HG03565 (cell line): ENCODE measurements around the gene MAGI3.
"Not testable (repeated sequence)": the region's sequence is repeated elsewhere in the genome, so short reads cannot be mapped to it uniquely, and the experiment has no call there.

Experiments
- ATAC-seq: cut with Tn5 transposase; IDR thresholded peaks from one replicate; pipeline ENCODE4 v1.9.1; 2021; ENCODE audit warnings: mild to moderate bottlenecking, moderate library complexity; ENCODE audit not compliant: unreplicated experiment

MAGI3 gene

GRCh38 chr1:113396585-113396984, 6.3 kb downstream of the MAGI3 start:
- ATAC-seq, result no peak

- ATAC-seq, result no peak
Observed at GRCh38 chr1:113399062-113399583, 8.8 kb downstream of the MAGI3 start.

- ATAC-seq, result no peak
Observed at GRCh38 chr1:113401067-113401466, 10.8 kb downstream of the MAGI3 start.

- ATAC-seq, result no peak
Observed at GRCh38 chr1:113401728-113402127, 11.4 kb downstream of the MAGI3 start.

- ATAC-seq, result no peak
Observed at GRCh38 chr1:113403065-113403464, 12.8 kb downstream of the MAGI3 start.

- no peak for ATAC-seq
Observed at GRCh38 chr1:113405573-113405972, 15.3 kb downstream of the MAGI3 start.

- ATAC-seq, result not testable (repeated sequence)
Observed at GRCh38 chr1:113406149-113406548, 15.8 kb downstream of the MAGI3 start.

- ATAC-seq, result no peak
Observed at GRCh38 chr1:113409363-113409762, 19.0 kb downstream of the MAGI3 start.

GRCh38 chr1:113412020-113412419, 21.7 kb downstream of the MAGI3 start:
- not testable (repeated sequence) for ATAC-seq

- ATAC-seq, result no peak
Observed at GRCh38 chr1:113415310-113416070, 25.2 kb downstream of the MAGI3 start.

- ATAC-seq, result not testable (repeated sequence)
Observed at GRCh38 chr1:113416071-113416470, 25.8 kb downstream of the MAGI3 start.

GRCh38 chr1:113416496-113416895, 26.2 kb downstream of the MAGI3 start:
- ATAC-seq, result no peak

GRCh38 chr1:113422315-113423068, 32.2 kb downstream of the MAGI3 start:
- no peak for ATAC-seq

- ATAC-seq, result no peak
Observed at GRCh38 chr1:113423826-113424225, 33.5 kb downstream of the MAGI3 start.

GRCh38 chr1:113429461-113430153, 39.3 kb downstream of the MAGI3 start:
- no peak for ATAC-seq

- ATAC-seq, result no peak
Observed at GRCh38 chr1:113433184-113433583, 42.9 kb downstream of the MAGI3 start.

GRCh38 chr1:113434081-113434873, 44.0 kb downstream of the MAGI3 start:
- ATAC-seq, result no peak

- no peak for ATAC-seq
Observed at GRCh38 chr1:113434874-113435175, 44.5 kb downstream of the MAGI3 start.

GRCh38 chr1:113437554-113438341, 47.4 kb downstream of the MAGI3 start:
- no peak for ATAC-seq
